GM12878 (cell line): ENCODE data around the gene KCNQ1. TPM values are rescaled to one million over a fixed set of nuclear protein-coding genes. Genes with fewer than 3 reads are reported as not detected.

ENCODE experiments used
- ATAC-seq: fragments of 200-7000 bp; cut with Tn5 transposase; 3 replicates; pipeline ENCODE4 v1.9.1; 2020; ENCODE audit warnings: mild to moderate bottlenecking, moderate library complexity
- BruUV-seq: library from RNA; stranded (reverse); fragments of 400-500 nt; replicated peaks from 2 replicates; lab custom pipeline; 2021; lab: Mats Ljungman, UMichigan
- CTCF ChIA-PET: fragments of 300-600 bp; sonication (Branson Sonifier 250); formaldehyde crosslinking; extraction: SDS; loops from one replicate; lab custom pipeline; 2021; ENCODE audit warnings: inconsistent platforms; lab: Yijun Ruan, JAX
- POLR2A ChIA-PET: fragments of 350-600 bp; formaldehyde crosslinking; extraction: SDS; loops from one replicate; lab custom pipeline; 2021; ENCODE audit warnings: inconsistent platforms; lab: Charles Lee
- RAD21 ChIA-PET: fragments of 300-600 bp; sonication (Branson Sonifier 250); formaldehyde crosslinking; loops from one replicate; lab custom pipeline; 2023; ENCODE audit warnings: antibody characterized with exemption; ENCODE audit not compliant: unreplicated experiment; lab: Charles Lee
- SMC1A ChIA-PET: fragments of 300-600 bp; sonication (Branson Sonifier 250); formaldehyde crosslinking; loops from one replicate; lab custom pipeline; 2023; ENCODE audit not compliant: unreplicated experiment, uncharacterized antibody; lab: Charles Lee
- DNase-seq: peaks from one replicate; pipeline ENCODE4 v3.0.0-alpha.2; 2011; ENCODE audit warnings: low read depth, low spot score
- FAIRE-seq: peaks from 3 replicates; lab custom pipeline; 2011; peaks lifted over from hg19 to GRCh38; lab: Jason Lieb, UNC
- H2AFZ ChIP-seq: 2 replicates; pipeline ENCODE4 v1.6.0; 2011; ENCODE audit warnings: low read depth, low read length, control low read depth; ENCODE audit not compliant: control insufficient read depth
- H3K27ac ChIP-seq: 2 replicates; pipeline ENCODE4 v1.5.1; 2011; ENCODE audit warnings: control low read depth; ENCODE audit not compliant: control insufficient read depth, insufficient read depth
- H3K27me3 ChIP-seq, 2 experiments: replicated peaks in 1 of 2; 2 replicates each; pipeline versions ENCODE4 v1.6.0 to v1.6.1; 2011; ENCODE audit warnings: low read length in 1 of 2; ENCODE audit not compliant: control insufficient read depth in 2 of 2, insufficient read depth in 2 of 2
- H3K36me3 ChIP-seq, 2 experiments: 2 replicates each; pipeline ENCODE4 v1.5.1; 2011; ENCODE audit warnings: low read length in 1 of 2; ENCODE audit not compliant: control insufficient read depth in 2 of 2, insufficient read depth in 2 of 2
- H3K4me1 ChIP-seq: 2 replicates; pipeline ENCODE4 v1.6.1; 2011; ENCODE audit warnings: mild to moderate bottlenecking, low read length, moderate library complexity, mixed read lengths; ENCODE audit not compliant: control insufficient read depth, insufficient read depth
- H3K4me2 ChIP-seq: 2 replicates; pipeline ENCODE4 v1.6.0; 2011; ENCODE audit warnings: control low read depth; ENCODE audit not compliant: control insufficient read depth, insufficient read depth
- H3K4me3 ChIP-seq: fragments of 200-600 bp; sonication (generic); 2 replicates; pipeline ENCODE4 v1.5.1; 2016
- H3K79me2 ChIP-seq: 2 replicates; pipeline ENCODE4 v1.6.0; 2011; ENCODE audit warnings: low read length; ENCODE audit not compliant: control insufficient read depth, insufficient read depth
- H3K9ac ChIP-seq: 2 replicates; pipeline ENCODE4 v1.8.0; 2011; ENCODE audit warnings: low read length, control low read depth, mixed read lengths; ENCODE audit not compliant: control insufficient read depth, insufficient read depth
- H3K9me3 ChIP-seq: replicated peaks from 3 replicates; pipeline ENCODE4 v1.5.1; 2011; ENCODE audit warnings: mild to moderate bottlenecking, low read length; ENCODE audit not compliant: control insufficient read depth, insufficient read depth
- H4K20me1 ChIP-seq: 2 replicates; pipeline ENCODE4 v1.6.0; 2011; ENCODE audit not compliant: control insufficient read depth, insufficient read depth
- ATF3 ChIP-seq: IDR thresholded peaks from 2 replicates; pipeline ENCODE4 v1.6.1; 2011; ENCODE audit warnings: low read depth, mild to moderate bottlenecking, low read length, moderate library complexity, borderline replicate concordance; ENCODE audit errors: extremely low read depth
- BACH1 ChIP-seq: fragments of 450-650 bp; IDR thresholded peaks from 2 replicates; pipeline ENCODE4 v1.6.1; 2017; ENCODE audit warnings: mild to moderate bottlenecking, borderline replicate concordance
- CBFB ChIP-seq: IDR thresholded peaks from 2 replicates; pipeline ENCODE4 v1.6.1; 2016; ENCODE audit warnings: antibody characterized with exemption, low read depth
- CBX5 ChIP-seq: sonication (generic); IDR thresholded peaks from 2 replicates; pipeline ENCODE4 v1.6.1; 2016; ENCODE audit warnings: low read depth, moderate library complexity, mild to moderate bottlenecking, inconsistent platforms
- CEBPB ChIP-seq, 2 experiments: fragments of 150-350 bp in 1 of 2; IDR thresholded peaks; 2 replicates each; pipeline ENCODE4 v1.6.1; 2012 to 2014; ENCODE audit warnings: low read depth in 2 of 2, low read length in 2 of 2, borderline replicate concordance in 1 of 2, inconsistent platforms in 1 of 2
- GABPA ChIP-seq: IDR thresholded peaks from 2 replicates; pipeline ENCODE4 v1.6.1; 2014; ENCODE audit warnings: antibody characterized with exemption, low read depth, mild to moderate bottlenecking, inconsistent platforms
- NFXL1 ChIP-seq: fragments of 450-650 bp; IDR thresholded peaks from 2 replicates; pipeline ENCODE4 v1.6.1; 2017; ENCODE audit warnings: antibody characterized with exemption, mild to moderate bottlenecking, borderline replicate concordance
- NR2C2 ChIP-seq: IDR thresholded peaks from 2 replicates; pipeline ENCODE4 v1.6.1; 2011; ENCODE audit warnings: borderline replicate concordance, low read depth; ENCODE audit not compliant: control insufficient read depth, insufficient read length
- RB1 ChIP-seq: fragments of 450-650 bp; formaldehyde crosslinking; IDR thresholded peaks from 2 replicates; pipeline ENCODE4 v1.6.1; 2017; ENCODE audit warnings: mild to moderate bottlenecking, borderline replicate concordance
- SIX5 ChIP-seq: IDR thresholded peaks from 2 replicates; pipeline ENCODE4 v1.6.1; 2011; ENCODE audit warnings: mild to moderate bottlenecking, low read depth, low read length, moderate library complexity; ENCODE audit not compliant: severe bottlenecking
- SUPT20H ChIP-seq: IDR thresholded peaks from 2 replicates; pipeline ENCODE4 v1.6.1; 2011; ENCODE audit warnings: low read depth, mild to moderate bottlenecking, low read length, moderate library complexity, borderline replicate concordance; ENCODE audit not compliant: control insufficient read depth
- TCF12 ChIP-seq: IDR thresholded peaks from 2 replicates; pipeline ENCODE4 v1.6.1; 2011; ENCODE audit warnings: low read depth, mild to moderate bottlenecking, low read length
- TCF3 ChIP-seq: IDR thresholded peaks from 2 replicates; pipeline ENCODE4 v1.6.1; 2012; ENCODE audit warnings: low read depth, mild to moderate bottlenecking, low read length, borderline replicate concordance; ENCODE audit not compliant: insufficient read depth
- WGBS: methylation state at CpG from one replicate; pipeline ENCODE4 v1.1.6; 2016; ENCODE audit warnings: low lambda C conversion rate; ENCODE audit not compliant: insufficient replicate concordance, insufficient coverage; ENCODE audit errors: missing lambda C conversion rate; 5-methylcytosine and 5-hydroxymethylcytosine counted together
- in situ Hi-C: fragments of 300-500 bp; cut with MboI; formaldehyde crosslinking; loops from 9 replicates; pipeline ENCODE4 v1.14.3; 2018; ENCODE audit warnings: mixed read lengths
- intact Hi-C: fragments of 100-400 bp; cut with micrococcal nuclease; formaldehyde crosslinking; loops from one replicate; pipeline ENCODE4 v1.14.2; 2022; ENCODE audit not compliant: unreplicated experiment
- polyA plus RNA-seq, 11 experiments: library from polyadenylated mRNA; depleted of rRNA in 4 of 11; unstranded in 6 of 11; stranded (reverse) in 5 of 11; fragments of >200 nt; fragmentation: Nextera tagmentation in 4 of 11; fragmentation: Illumina TruSeq in 1 of 11; extraction: Ambion mirVana in 4 of 11; extraction: Trizol in 1 of 11; gene quantifications; 1 replicate in 1 of 11; 2 replicates in 10 of 11; pipeline versions ENCODE4 v1.2.1 to v1.2.3, GENCODE V29; 2011 to 2016; ENCODE audit warnings: inconsistent platforms in 2 of 11, missing spikeins in 2 of 11, low read depth in 1 of 11
- total RNA-seq, 4 experiments: library from RNA; depleted of rRNA in 3 of 4; stranded (reverse); fragments of >200 nt in 3 of 4; fragmentation: Illumina TruSeq in 1 of 4; extraction: Trizol in 1 of 4; gene quantifications; 2 replicates each; pipeline versions ENCODE4 v1.2.1 to v1.2.3, GENCODE V29; 2013 to 2021
- TF ChIP-seq, protein P1 (sequence below): IDR thresholded peaks from 2 replicates; pipeline ENCODE4 v1.6.1; 2012; ENCODE audit warnings: low read depth, low read length, improper control_type of control experiment
- TF ChIP-seq, protein P2 (sequence below): IDR thresholded peaks from 2 replicates; pipeline ENCODE4 v1.6.1; 2011; ENCODE audit warnings: borderline replicate concordance, low read depth, mild to moderate bottlenecking, moderate library complexity, low read length; ENCODE audit not compliant: insufficient read depth, poor library complexity, severe bottlenecking
- TF ChIP-seq, protein P3 (sequence below): fragments of 450-650 bp; IDR thresholded peaks from 2 replicates; pipeline ENCODE4 v1.6.1; 2017; ENCODE audit warnings: antibody characterized with exemption, mild to moderate bottlenecking, moderate library complexity
- TF ChIP-seq, protein P4 (sequence below): fragments of 450-650 bp; IDR thresholded peaks from 2 replicates; pipeline ENCODE4 v1.6.1; 2017; ENCODE audit warnings: mild to moderate bottlenecking

KCNQ1 gene
- total and polyA plus RNA-seq, 10 of the 15 experiments (the other 5 are each of a cell fraction or from before 2014, with no cell fraction given) = 0.03 to 0.15 (median 0.12) TPM; not detected in 7

GRCh38 chr11:2791139-2791520 is 346.3 kb downstream of the KCNQ1 start:
- TF ChIP-seq CBFB (no peak), GABPA (no peak), BACH1 (no peak), CBX5 (no peak), NFXL1 (no peak), ATF3 (no peak), CEBPB (IDR thresholded peaks at IDR 0.05; ENCODE audit: borderline replicate concordance in 1 of 2, low read depth in 2 of 2, low read length in 2 of 2) (no peak), NR2C2 (no peak), SUPT20H (no peak), TCF12 (no peak), TCF3 (no peak), SIX5 (no peak), RB1 (no peak)
- TF ChIP-seq, protein P1, sequence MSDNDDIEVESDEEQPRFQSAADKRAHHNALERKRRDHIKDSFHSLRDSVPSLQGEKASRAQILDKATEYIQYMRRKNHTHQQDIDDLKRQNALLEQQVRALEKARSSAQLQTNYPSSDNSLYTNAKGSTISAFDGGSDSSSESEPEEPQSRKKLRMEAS = no peak
- TF ChIP-seq, protein P2, sequence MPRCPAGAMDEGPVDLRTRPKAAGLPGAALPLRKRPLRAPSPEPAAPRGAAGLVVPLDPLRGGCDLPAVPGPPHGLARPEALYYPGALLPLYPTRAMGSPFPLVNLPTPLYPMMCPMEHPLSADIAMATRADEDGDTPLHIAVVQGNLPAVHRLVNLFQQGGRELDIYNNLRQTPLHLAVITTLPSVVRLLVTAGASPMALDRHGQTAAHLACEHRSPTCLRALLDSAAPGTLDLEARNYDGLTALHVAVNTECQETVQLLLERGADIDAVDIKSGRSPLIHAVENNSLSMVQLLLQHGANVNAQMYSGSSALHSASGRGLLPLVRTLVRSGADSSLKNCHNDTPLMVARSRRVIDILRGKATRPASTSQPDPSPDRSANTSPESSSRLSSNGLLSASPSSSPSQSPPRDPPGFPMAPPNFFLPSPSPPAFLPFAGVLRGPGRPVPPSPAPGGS = no peak
- TF ChIP-seq, protein P3, sequence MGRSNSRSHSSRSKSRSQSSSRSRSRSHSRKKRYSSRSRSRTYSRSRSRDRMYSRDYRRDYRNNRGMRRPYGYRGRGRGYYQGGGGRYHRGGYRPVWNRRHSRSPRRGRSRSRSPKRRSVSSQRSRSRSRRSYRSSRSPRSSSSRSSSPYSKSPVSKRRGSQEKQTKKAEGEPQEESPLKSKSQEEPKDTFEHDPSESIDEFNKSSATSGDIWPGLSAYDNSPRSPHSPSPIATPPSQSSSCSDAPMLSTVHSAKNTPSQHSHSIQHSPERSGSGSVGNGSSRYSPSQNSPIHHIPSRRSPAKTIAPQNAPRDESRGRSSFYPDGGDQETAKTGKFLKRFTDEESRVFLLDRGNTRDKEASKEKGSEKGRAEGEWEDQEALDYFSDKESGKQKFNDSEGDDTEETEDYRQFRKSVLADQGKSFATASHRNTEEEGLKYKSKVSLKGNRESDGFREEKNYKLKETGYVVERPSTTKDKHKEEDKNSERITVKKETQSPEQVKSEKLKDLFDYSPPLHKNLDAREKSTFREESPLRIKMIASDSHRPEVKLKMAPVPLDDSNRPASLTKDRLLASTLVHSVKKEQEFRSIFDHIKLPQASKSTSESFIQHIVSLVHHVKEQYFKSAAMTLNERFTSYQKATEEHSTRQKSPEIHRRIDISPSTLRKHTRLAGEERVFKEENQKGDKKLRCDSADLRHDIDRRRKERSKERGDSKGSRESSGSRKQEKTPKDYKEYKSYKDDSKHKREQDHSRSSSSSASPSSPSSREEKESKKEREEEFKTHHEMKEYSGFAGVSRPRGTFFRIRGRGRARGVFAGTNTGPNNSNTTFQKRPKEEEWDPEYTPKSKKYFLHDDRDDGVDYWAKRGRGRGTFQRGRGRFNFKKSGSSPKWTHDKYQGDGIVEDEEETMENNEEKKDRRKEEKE = no peak
- TF ChIP-seq, protein P4, sequence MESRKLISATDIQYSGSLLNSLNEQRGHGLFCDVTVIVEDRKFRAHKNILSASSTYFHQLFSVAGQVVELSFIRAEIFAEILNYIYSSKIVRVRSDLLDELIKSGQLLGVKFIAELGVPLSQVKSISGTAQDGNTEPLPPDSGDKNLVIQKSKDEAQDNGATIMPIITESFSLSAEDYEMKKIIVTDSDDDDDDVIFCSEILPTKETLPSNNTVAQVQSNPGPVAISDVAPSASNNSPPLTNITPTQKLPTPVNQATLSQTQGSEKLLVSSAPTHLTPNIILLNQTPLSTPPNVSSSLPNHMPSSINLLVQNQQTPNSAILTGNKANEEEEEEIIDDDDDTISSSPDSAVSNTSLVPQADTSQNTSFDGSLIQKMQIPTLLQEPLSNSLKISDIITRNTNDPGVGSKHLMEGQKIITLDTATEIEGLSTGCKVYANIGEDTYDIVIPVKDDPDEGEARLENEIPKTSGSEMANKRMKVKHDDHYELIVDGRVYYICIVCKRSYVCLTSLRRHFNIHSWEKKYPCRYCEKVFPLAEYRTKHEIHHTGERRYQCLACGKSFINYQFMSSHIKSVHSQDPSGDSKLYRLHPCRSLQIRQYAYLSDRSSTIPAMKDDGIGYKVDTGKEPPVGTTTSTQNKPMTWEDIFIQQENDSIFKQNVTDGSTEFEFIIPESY = no peak
- no TSS peak for BruUV-seq
- H3K9me3 ChIP-seq = no peaks in the 10 kb centered on the region
- H3K4me3 ChIP-seq = no peak overlapping the region
- FAIRE-seq (no peak), DNase-seq (no peak), ATAC-seq (no peak)
- WGBS = 66% methylated on average over 20 of the region's 20 CpGs
- in situ Hi-C loops = no loop called here
- ChIA-PET SMC1A (no interaction called here), CTCF (no interaction called here), RAD21 (no interaction called here), POLR2A (no interaction called here)
- H3K27ac ChIP-seq = no peak overlapping the region
- no peaks in the 10 kb centered on the region for H3K79me2 ChIP-seq
- H4K20me1 ChIP-seq = no peaks in the 10 kb centered on the region
- no peaks in the 10 kb centered on the region for H3K36me3 ChIP-seq
- no peak overlapping the region for H3K4me2 ChIP-seq
- intact Hi-C loops = no loop called here
- H3K9ac ChIP-seq = no peak overlapping the region
- H2AFZ ChIP-seq = no peak overlapping the region
- H3K4me1 ChIP-seq = no peaks in the 10 kb centered on the region
- no peaks in the 10 kb centered on the region; a peak in 1 of 4 replicates for H3K27me3 ChIP-seq
